T-helper 2 cell treated with Interferon-gamma antibody and Interleukin-4, amounts not matched to agents 100 ng/mL and 5 ng/mL, for 36 hours (primary cell): ENCODE data around the gene RAD51B. TPM values are rescaled to one million over a fixed set of nuclear protein-coding genes. Genes with fewer than 3 reads are reported as not detected.
"Not testable (repeated sequence)": the region's sequence is repeated elsewhere in the genome, so short reads cannot be mapped to it uniquely, and the experiment has no call there.

Experiments used
- intact Hi-C: fragments of 100-400 bp; cut with micrococcal nuclease; formaldehyde crosslinking; loops from one replicate; pipeline ENCODE4 v1.15.1; 2023
- total RNA-seq: library from RNA; stranded (reverse); gene quantifications from 2 replicates; pipeline ENCODE4 v1.2.3, GENCODE V29; 2022

The RAD51B gene
- total RNA-seq, 1 donor from 2014 or later: 31.7 TPM

GRCh38 chr14:68763843-68764242, 944.3 kb downstream of the RAD51B start:
- intact Hi-C loops: not testable (repeated sequence)

- intact Hi-C loops: no loop called here
Measured at GRCh38 chr14:68766299-68767247, 947.0 kb downstream of the RAD51B start.

- intact Hi-C loops: no loop called here
Measured at GRCh38 chr14:68767248-68767645, 947.7 kb downstream of the RAD51B start.

GRCh38 chr14:68768316-68768715, 948.7 kb downstream of the RAD51B start:
- intact Hi-C loops: no loop called here

GRCh38 chr14:68770051-68770450, 950.5 kb downstream of the RAD51B start:
- intact Hi-C loops: loop anchor here (2.0 kb wide), 1 partner anchor 17 kb away; no protein-coding TSS in a partner anchor

GRCh38 chr14:68770553-68771286, 951.1 kb downstream of the RAD51B start:
- intact Hi-C loops: loop anchor here (2.0 kb wide), 1 partner anchor 16 kb away; no protein-coding TSS in a partner anchor

GRCh38 chr14:68771631-68772030, 952.1 kb downstream of the RAD51B start:
- intact Hi-C loops: loop anchor here (1.0 to 2.0 kb wide), 2 partner anchors 9 to 15 kb away; no protein-coding TSS in a partner anchor

- intact Hi-C loops: loop anchor here (1.0 kb wide), 1 partner anchor 7 kb away; no protein-coding TSS in a partner anchor
Measured at GRCh38 chr14:68772761-68773381, 953.3 kb downstream of the RAD51B start.

- intact Hi-C loops: no loop called here
Measured at GRCh38 chr14:68774771-68775613, 955.4 kb downstream of the RAD51B start.

- intact Hi-C loops: no loop called here
Measured at GRCh38 chr14:68775614-68776126, 956.1 kb downstream of the RAD51B start.

- intact Hi-C loops: no loop called here
Measured at GRCh38 chr14:68777644-68778043, 958.1 kb downstream of the RAD51B start.

Other genes with a start within 250 kb of the RAD51B start
- gene PIGH, start 219.5 kb upstream of the RAD51B start, total RNA-seq: 17.1 and 17.8 TPM in 2 replicates
- gene ARG2, start 199.9 kb upstream of the RAD51B start, total RNA-seq: 9.7 and 10.0 TPM in 2 replicates
- 79.2 and 81.1 TPM in 2 replicates for gene VTI1B, start 145.1 kb upstream of the RAD51B start, total RNA-seq
- 44.2 and 46.6 TPM in 2 replicates for gene RDH11, start 124.0 kb upstream of the RAD51B start, total RNA-seq
- not detected in 2 replicates for gene RDH12, start 117.9 kb upstream of the RAD51B start, total RNA-seq
- 19.3 and 19.4 TPM in 2 replicates for gene ZFYVE26, start 3.2 kb upstream of the RAD51B start, total RNA-seq